ENCODE results near the gene C2CD2.

- TF ChIP-seq CTCF (IDR thresholded peaks at IDR 0.05 in 4 of 5, conservative IDR thresholded peaks at IDR 0.05 in 1 of 5) (no peak), POLR2A (IDR thresholded peaks at IDR 0.05) (no peak)
These were observed 26.7 kb upstream of the C2CD2 start for GRCh38 chr21:41980561-41980960.

Data from gastrocnemius medialis (tissue), 4 donors.